ENCODE results near the gene TRMT10B. TPM values are rescaled to one million over a fixed set of nuclear protein-coding genes. Genes with fewer than 3 reads are reported as not detected.

The TRMT10B gene, protein sequence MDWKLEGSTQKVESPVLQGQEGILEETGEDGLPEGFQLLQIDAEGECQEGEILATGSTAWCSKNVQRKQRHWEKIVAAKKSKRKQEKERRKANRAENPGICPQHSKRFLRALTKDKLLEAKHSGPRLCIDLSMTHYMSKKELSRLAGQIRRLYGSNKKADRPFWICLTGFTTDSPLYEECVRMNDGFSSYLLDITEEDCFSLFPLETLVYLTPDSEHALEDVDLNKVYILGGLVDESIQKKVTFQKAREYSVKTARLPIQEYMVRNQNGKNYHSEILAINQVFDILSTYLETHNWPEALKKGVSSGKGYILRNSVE
- 5.6 TPM for polyA plus RNA-seq (2012; ENCODE audit: insufficient read depth, insufficient read length)

DNA sequence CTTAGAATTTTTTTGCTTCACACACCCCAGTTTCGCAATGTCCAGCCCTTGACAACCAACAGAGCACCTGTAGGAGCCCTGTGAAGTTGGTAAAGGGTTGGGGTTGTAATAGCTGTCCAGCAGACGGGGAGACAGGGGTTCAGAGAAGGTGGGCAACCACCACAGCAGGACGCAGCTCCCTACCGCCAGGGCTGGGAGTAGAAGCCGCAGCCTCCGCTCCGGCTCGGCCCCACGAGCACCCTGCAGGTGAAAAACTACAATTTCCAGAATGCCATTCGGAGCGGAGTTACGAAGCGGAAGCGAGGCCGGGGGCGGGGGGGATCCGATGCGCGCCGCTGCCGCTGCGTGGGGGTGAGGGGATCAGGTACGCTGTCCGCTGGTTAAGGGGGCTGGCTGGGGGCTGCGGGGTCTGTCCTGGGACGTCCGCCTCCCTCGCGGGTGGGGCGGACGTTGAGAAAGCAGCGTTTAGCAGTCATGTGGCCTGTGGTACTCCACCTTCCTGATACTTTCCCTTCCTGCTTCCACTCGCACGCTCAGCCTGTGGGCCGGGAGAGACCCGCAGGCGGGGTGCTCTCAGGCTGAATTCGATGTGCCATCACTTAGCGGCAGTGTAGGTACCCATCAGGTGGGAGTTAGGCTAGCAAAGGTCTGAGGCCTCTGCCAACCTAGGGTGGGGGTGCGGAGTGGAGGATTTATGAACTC lies at the start of gene TRMT10B:
Gene TRMT10B (plus strand): TSS at position 317 of the 702 bp plus-strand sequence. CDS start 8,127 bp downstream, outside the sequence.
- DNase-seq (ENCODE audit: low read depth, low spot score): peak; percentile 66
- peak within 1 kb of the TSS; percentile 93 for H3K4me3 ChIP-seq (ENCODE audit: low read length)

DNA sequence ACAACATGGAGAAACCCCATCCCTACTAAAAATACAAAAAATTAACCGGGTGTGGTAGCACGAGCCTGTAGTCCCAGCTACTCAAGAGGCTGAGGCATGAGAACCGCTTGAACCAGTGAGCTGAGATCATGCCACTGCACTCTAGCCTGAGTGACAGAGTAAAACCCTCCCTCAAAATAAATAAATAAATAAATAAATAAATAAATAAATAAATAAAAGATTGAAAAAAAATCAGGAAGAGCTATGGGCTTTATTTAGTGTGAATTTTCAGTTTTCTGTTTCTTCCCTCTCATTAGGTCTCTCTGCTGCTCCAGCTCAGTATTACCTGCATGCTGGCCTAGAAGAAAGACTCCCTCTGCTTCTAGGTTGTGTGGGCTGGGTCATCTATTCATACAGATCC lies 47.8 kb upstream of the TRMT10B start:
- no peak for DNase-seq (ENCODE audit: low read depth, low spot score)
- H3K4me3 ChIP-seq (ENCODE audit: low read length): no peak overlapping the region

DNA sequence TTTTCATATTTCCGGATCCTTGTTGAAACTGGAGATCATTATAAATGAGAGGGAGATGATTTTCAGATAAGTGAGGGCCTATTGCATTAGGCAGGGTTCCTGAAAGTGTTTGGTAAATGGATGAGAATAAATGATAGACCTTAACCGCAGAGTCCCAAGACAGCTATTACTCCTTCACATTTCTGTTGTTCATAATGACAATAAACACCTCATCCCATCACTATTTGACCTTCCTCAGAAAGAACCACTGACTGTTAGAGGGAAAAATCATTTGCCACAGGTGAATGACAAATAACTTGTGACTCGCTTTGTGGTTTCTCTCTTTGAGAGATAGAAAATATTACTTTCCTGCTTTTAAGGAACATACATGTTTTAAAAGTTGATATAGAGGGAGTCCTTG lies 47.3 kb upstream of the TRMT10B start:
- no peak overlapping the region for H3K4me3 ChIP-seq (ENCODE audit: low read length)
- DNase-seq (ENCODE audit: low read depth, low spot score): no peak

DNA sequence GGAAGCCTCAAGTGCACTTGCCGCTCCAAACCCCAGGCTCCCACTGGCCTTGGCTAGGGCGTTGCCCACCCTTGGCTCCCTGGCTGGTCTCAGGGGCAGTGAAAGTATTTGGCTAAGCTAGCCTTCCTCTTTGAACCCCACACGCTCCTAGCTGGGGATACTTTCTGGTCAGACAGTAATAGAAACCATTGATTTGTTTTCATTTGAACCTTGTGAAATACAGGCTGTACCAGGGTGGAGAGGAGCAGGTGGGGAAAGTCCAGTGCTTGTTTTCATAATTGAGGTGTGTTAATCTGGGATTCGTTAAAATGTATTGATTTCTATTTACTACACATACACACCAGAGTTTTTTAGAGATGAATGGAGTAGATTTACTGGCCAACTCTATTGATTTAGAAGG lies 45.9 kb upstream of the TRMT10B start:
- DNase-seq (ENCODE audit: low read depth, low spot score): no peak
- no peak overlapping the region for H3K4me3 ChIP-seq (ENCODE audit: low read length)

DNA sequence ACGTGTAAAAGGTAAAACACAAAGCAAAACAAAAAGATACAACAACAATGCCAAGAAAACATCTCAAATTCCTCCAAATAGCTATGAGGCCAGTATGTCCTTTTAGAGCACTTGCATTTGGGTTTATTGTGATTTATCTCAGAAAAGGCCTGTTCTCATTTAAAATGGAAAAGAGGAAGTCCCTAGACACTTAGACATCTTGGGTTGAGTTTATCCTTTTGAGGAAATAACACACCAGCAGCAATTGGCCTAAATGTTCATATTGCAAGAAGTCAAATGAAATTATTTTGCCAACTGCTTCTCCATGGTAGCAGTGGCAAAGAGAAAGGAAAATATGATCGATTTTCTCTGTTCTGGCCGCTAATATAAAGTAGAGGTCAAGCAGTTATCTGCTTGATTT lies 43.6 kb upstream of the TRMT10B start:
- H3K4me3 ChIP-seq (ENCODE audit: low read length): no peak overlapping the region
- DNase-seq (ENCODE audit: low read depth, low spot score): no peak

DNA sequence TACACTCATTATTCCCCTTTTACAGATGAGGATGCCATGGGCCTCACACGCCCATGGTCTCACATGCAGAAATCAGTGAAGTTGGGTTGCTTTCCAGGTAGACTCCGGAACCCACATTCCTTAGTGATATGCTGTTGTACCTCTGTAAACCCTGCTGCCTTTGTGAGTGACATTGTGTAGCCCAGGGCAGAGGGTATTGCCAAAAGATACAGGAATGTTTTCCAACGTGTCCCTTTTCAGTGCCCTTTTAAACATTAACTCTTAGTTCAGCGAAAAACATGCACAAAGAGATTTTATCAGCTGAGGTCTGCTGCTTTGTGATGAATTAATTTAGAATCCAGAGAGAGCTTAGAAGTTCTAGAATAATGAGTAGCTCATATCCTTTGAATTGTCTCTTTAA lies 38.3 kb upstream of the TRMT10B start:
- DNase-seq (ENCODE audit: low read depth, low spot score): no peak
- no peak overlapping the region for H3K4me3 ChIP-seq (ENCODE audit: low read length)

DNA sequence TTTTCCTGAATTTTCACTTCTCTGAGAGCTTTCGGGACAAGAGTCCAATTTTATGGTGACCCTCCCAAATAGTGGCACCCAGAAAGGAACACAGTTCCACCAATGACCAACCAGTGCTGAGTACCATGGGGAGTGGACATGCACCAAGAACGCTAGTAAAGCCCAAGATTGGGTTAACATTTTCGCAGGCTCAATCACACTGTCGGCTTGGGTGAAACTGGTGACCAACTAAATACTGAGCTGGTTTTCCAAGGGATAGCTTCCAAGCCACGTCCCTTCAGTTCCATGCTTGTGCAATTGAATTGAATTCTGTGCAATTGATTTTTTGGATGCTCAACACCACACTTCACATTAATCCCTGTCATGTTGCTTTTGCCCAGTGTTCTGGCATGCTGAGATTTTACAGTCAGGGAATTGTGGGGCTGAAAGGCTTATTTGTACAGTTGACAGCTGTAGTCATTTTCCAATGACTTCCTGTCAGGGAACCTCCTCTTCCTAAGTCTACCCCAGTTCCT lies 37.6 kb upstream of the TRMT10B start:
- H3K4me3 ChIP-seq (ENCODE audit: low read length): no peak overlapping the region
- no peak for DNase-seq (ENCODE audit: low read depth, low spot score)

DNA sequence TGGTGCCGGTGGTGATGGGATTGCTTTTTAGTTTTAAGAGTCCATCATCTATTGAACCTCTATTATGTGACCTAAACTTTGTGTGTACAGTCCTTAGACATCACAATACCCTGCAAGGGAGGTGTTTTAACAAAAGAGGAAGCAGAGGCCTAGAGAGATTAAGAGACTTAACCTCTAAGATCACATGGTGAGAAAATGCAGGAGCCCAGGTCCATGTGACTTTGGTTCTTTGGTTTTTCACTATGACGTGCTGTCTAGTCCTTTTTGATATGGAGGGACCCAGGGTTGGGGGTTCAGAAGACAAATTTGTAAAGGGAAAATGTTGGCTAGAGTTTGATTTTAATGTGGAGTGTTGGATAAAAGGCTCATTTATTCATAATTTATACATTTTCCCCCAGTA lies 34.1 kb upstream of the TRMT10B start:
- H3K4me3 ChIP-seq (ENCODE audit: low read length): no peak overlapping the region
- DNase-seq (ENCODE audit: low read depth, low spot score): no peak

DNA sequence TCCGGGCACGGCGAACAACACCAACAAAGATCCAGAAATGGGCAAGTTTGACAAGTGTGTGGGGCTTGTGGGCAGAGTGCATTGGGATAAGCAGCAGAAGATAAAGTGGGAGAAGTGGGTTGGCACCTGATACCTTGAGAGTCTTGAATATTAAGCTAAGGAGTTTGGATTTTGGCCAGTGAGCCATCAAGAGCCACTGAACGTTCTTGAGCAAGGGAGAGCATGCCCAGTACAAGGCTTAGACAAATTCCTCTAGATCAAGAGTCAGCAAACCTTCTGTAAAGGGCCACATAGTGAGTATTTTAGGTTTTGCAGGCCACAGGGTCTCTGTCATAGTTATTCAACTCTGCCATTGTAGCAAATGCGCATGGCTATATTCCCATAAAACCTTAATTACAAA lies 26.6 kb upstream of the TRMT10B start:
- no peak overlapping the region for H3K4me3 ChIP-seq (ENCODE audit: low read length)
- DNase-seq (ENCODE audit: low read depth, low spot score): no peak

DNA sequence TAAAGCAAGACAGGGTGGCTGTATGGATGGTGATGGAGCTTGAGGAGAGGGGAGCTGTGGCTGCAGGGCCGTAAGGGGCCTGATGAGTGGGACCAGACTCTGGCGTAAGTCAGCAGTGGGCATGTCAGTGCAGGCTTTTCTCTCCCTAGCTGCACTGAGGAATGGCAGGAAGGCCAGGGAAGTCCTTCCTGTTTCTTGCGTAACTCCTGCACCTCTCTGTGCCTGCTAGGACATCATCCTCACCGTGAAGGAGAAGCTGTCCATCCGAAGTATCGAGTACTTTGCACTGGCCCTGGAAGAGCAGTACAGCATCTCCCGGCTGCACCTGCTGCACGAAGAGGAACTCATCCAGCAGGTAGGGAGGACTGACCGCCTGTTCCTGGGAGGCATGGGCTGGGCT lies 24.1 kb upstream of the TRMT10B start:
- no peak overlapping the region for H3K4me3 ChIP-seq (ENCODE audit: low read length)
- no peak for DNase-seq (ENCODE audit: low read depth, low spot score)

DNA sequence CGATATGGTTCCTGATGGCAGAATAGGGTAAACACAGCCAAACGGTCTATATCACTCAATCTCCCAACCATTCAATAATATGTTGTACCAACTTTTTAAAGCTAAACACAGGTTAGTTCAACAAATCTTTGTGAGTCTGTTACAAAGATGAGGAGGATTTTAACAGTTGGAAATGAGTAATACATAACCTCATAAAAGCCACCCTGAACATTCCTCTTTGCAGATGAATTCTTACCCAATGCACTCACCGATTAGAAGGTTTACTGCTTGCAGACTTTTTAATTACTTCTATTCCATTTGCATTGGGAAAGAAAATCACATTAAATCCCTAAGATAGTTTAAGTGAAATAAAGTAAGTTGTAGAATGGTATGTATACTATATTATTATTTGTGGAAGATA lies 23.3 kb upstream of the TRMT10B start:
- DNase-seq (ENCODE audit: low read depth, low spot score): no peak
- no peak overlapping the region for H3K4me3 ChIP-seq (ENCODE audit: low read length)

DNA sequence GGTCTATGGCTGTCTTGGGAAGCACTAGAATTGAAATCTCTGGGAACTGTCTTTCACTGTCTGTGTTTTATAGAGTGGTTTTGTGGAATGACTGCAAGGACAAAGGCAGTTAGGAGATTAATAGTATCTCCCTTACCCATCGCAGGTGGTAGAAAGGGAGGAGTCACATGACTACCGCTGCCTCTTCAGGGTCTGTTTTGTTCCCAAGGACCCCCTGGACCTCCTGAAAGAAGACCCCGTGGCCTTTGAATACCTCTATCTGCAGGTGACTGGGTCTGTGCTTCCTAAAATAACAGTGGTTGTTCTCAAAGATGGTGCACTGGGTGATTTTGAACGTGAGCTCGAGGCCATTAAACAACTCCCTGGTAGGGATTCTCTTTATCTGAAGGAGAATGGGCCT lies 22.8 kb upstream of the TRMT10B start:
- H3K4me3 ChIP-seq (ENCODE audit: low read length): no peak overlapping the region
- DNase-seq (ENCODE audit: low read depth, low spot score): no peak

DNA sequence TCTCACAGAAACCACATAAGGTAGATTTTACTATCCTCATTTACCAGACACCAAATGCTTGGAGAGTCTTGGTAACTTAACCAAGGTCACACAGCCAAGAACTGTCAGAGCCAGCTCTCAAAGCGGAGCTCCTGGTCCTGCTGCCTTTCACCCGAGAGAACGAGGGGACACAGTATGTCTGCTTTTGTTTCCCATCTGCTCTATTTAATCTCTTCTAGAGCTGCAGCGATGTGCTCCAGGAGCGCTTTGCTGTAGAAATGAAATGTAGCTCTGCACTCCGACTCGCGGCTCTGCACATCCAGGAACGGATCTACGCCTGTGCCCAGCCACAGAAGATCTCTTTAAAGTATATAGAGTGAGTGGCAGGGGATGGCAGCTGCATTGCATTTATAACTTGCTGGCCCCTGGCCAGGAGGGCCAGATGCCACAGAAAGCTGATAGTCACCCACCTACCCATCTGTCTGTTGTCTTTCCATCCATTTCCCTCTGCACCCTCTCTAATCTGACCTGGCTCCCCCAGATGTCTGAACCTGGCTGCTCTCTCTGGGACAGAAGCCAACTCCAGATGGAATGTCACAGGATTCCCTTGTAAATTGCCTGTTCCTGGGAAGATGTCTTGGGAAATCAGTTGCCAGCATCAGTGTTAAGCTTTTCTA lies 21.4 kb upstream of the TRMT10B start:
- DNase-seq (ENCODE audit: low read depth, low spot score): no peak
- no peak overlapping the region for H3K4me3 ChIP-seq (ENCODE audit: low read length)

DNA sequence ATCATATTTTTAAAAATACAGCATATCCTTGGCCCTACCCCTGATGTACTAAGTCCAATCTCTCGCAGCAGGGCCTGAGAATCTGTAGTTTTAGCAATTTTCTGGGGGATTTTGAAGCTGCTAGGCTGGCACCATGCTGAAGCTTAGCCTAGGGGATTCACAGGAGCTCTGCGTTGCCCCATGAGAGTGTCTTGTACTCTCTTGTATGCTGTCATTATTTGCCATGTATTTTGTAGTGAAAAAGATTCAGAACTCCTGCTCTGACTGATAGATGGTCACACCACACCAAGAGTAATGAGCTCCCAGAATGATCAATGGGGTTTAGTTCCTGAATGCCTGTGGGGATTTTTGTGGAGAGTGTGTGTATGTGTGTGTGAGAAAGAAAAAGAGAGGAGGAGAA lies 20.7 kb upstream of the TRMT10B start:
- DNase-seq (ENCODE audit: low read depth, low spot score): no peak
- H3K4me3 ChIP-seq (ENCODE audit: low read length): no peak overlapping the region

DNA sequence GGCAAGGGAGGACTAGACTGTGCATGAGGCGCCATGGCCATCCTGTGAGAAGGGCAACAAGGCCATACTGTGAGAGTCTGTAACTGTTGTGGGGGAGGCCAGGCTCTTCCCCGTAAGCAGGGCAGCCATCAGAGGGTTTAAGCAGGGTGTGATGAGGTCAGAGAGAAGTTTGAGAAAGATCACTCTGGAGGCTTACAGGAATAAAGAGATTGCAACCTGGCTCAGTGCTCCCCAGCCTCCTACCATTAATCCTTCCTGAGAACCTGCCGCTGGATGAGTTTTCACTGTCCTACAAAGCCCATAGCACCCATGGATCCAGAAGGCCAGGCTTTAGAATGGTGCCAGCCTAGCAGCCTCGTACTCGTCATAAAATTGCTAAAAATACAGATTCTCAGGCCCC lies 14.4 kb upstream of the TRMT10B start:
- no peak overlapping the region for H3K4me3 ChIP-seq (ENCODE audit: low read length)
- no peak for DNase-seq (ENCODE audit: low read depth, low spot score)

DNA sequence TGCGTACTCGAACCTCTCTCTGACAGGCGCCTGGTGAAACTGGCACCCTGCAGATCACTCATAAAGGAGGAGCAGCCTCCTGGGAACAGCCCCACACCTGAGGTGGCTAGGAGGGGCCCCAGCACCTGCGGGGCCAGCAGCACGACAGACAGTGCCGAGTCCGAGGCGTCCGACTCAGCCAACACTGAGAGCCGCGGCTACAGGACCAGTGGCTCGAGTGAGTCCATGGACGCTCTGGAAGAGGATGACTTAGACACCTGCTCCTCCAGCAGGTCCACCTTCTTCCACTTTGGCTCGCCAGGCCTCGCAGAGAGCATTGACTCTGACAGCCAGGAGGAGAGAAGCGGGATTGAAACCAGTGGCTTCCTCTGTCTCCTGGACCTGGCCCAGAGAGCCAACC lies 13.5 kb upstream of the TRMT10B start:
- no peak overlapping the region for H3K4me3 ChIP-seq (ENCODE audit: low read length)
- no peak for DNase-seq (ENCODE audit: low read depth, low spot score)

DNA sequence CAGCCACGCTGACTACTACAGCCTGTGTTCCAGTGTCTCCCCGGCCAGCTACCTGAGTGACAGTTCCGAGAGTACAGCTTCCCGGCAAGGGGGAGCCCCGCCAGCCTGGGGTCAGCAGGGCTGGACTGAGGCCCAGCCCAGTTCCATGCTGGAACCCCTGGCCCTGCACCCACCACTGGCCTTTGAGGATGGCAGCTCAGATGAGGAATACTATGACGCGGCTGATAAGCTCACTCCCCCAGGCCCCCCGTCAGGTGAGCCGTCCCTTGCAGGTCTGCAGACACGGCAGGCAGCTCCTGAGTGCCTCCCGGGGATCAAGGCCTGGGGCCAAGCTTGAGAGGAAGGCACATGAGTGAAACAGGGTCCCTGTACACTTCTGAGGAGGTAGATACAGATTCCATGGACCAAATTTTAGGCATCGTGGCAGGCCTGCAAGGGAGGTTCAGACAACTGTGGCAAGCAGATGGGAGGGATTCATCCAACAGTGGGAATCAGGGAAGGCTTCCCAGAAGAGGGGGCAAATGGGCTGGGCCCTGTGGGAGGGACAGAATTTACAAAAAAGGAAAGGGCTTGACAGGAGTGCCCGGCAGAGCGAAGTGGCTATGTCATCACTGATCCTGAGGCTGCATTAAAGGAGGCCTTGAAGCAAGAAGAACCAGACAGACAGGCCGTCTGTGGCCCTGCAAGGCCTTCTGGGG lies 12.8 kb upstream of the TRMT10B start:
- no peak overlapping the region for H3K4me3 ChIP-seq (ENCODE audit: low read length)

DNA sequence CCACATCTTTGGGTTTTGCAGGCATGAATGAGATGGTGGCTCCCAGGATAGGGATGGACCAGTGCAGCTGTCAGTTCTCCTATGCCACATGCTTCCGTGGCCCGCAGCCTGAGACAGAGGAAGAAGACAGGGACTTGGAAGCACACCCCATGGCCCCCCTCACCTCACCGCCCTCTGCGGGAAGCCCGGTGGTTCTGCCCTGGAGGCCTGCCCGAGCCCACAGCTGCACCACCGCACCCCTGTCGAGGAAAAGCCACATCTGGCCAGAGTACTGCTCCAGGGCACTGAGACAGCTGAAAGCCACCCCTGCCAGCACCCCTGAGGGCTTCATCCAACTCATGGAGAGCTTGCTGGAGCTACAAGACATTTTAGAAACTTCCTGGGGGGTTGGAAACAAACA lies 7.6 kb upstream of the TRMT10B start:
- DNase-seq (ENCODE audit: low read depth, low spot score): peak; percentile 66
- no peak overlapping the region for H3K4me3 ChIP-seq (ENCODE audit: low read length)

More for the DNA sequence above, 12.8 kb upstream of the TRMT10B start:
- no peak for DNase-seq (ENCODE audit: low read depth, low spot score)

DNA sequence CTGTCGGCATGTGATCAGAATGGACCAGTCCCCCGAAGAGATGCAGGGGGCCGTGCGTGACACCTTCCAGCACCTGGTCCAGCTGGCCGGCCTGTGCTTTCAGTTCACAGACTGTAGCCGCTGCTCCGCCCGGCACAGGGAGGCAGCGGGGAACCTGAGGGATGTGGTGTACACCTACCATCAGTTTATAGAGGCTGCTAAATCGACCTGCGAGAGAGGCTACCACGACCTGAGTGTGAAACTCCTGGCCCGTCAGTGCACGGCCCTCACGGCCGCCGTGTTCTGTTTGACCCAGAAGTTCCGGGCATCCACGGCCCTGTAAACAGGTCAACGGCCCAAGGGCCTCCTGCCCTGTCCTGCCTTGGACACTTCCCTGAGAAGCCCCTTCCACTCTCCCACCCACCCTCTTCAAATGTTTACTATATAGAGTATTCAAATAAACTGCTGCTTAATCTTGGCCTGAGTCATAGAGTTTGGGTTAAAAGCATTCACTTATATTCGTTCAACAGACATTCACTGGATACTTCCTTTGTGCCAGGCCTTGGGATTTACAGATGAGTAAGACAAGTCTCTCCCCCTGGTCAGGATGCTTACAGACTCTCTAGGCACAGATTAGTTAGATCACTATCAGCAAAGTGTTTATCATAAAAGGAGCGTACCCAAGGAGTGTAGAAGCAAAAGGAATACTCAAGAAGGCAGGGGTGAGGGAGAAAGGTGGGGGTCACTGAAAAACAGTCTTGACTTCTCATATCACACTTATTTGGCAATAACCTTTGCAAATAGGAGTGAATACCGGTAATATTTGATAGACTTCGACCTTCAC lies 6.9 kb upstream of the TRMT10B start:
- DNase-seq (ENCODE audit: low read depth, low spot score): no peak

More for the DNA sequence above, 6.9 kb upstream of the TRMT10B start:
- H3K4me3 ChIP-seq (ENCODE audit: low read length): no peak overlapping the region
